ENCODE results near the gene SCAMP2. TPM values are rescaled to one million over a fixed set of nuclear protein-coding genes. Genes with fewer than 3 reads are reported as not detected.
A peak's percentile ranks its signal among the peaks of the same experiment; 100 is the strongest.

Gene SCAMP2
- total and polyA plus RNA-seq, 10 of the 15 experiments (the other 5 are each of a cell fraction or from before 2014, with no cell fraction given), result 10.9 to 158 (median 99.6) TPM

DNA sequence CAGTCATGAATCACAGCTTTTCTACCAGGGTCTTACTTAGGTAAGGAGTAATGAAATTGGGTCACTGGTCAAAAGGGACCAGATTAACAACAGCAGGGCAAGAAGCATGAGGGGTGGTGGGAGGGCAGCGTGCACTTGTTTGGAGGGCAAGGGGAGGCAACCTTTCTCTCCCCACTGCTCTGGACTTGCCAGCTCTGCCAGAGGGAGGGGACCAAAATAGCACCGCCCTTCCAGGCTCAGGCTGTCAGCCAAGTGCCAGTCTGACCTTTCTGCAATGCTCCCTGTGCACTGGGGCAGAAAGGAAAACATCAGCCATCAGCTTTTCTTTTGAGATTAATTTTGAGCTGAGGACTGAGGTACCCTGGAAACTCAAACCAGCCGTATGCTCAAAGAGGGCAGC lies 25.7 kb downstream of the SCAMP2 start (continued):
- no peak for TF ChIP-seq CTCF (IDR thresholded peaks at IDR 0.05 in 2 of 3, conservative IDR thresholded peaks at IDR 0.05 in 1 of 3; ENCODE audit: control insufficient read depth in 2 of 3, extremely low read depth in 1 of 3, insufficient read depth in 1 of 3, low read depth in 3 of 3, low read length in 3 of 3)
- no peak for TF ChIP-seq SMARCA5 (IDR thresholded peaks at IDR 0.05)
- TF ChIP-seq NFYA (IDR thresholded peaks at IDR 0.05; ENCODE audit: borderline replicate concordance, low read depth, low read length), result no peak
- no peak for TF ChIP-seq NFYB (IDR thresholded peaks at IDR 0.05; ENCODE audit: insufficient read depth, low read depth, low read length)

- ATAC-seq (no peak), FAIRE-seq (no peak), DNase-seq (ENCODE audit: low read depth, low spot score) (no peak)
- Histone ChIP-seq H3K9me3 (replicated peaks; ENCODE audit: control insufficient read depth, insufficient read depth, low read length) (no peaks in the 10 kb centered on the region), H3K4me1 (ENCODE audit: control insufficient read depth, insufficient read depth, low read length) (peaks cover 18% of the 10 kb centered on the region), H4K20me1 (ENCODE audit: control insufficient read depth, insufficient read depth) (no peaks in the 10 kb centered on the region), H3K36me3 (ENCODE audit: control insufficient read depth in 2 of 2, insufficient read depth in 2 of 2, low read length in 1 of 2) (peaks cover 18 to 30% of the 10 kb centered on the region in 2 experiments; a peak in 3 of 4 replicates), H3K9ac (ENCODE audit: control insufficient read depth, insufficient read depth, low read length) (no peak overlapping the region), H3K27ac (ENCODE audit: control insufficient read depth, insufficient read depth) (no peak overlapping the region), H3K27me3 (replicated peaks in 1 of 2; ENCODE audit: control insufficient read depth in 2 of 2, insufficient read depth in 2 of 2, low read length in 1 of 2) (no peaks in the 10 kb centered on the region), H2AFZ (ENCODE audit: control insufficient read depth, low read depth, low read length) (no peak overlapping the region), H3K4me3 (no peak overlapping the region), H3K79me2 (ENCODE audit: control insufficient read depth, insufficient read depth, low read length) (peaks cover 3% of the 10 kb centered on the region; the same call in 1 of the 2 replicates), H3K4me2 (ENCODE audit: control insufficient read depth, insufficient read depth) (no peak overlapping the region)
- no TSS peak for BruUV-seq (replicated peaks)
- ChIA-PET POLR2A (no interaction called here), RAD21 (ENCODE audit: unreplicated experiment) (interaction anchor here (1.3 kb wide), 1 partner anchor 56 kb away, joined by 7 read pairs; no protein-coding TSS in a partner anchor), SMC1A (ENCODE audit: uncharacterized antibody, unreplicated experiment) (interaction anchor here (1.5 to 6.1 kb wide), 3 partner anchors 25 to 56 kb away, joined by 4 to 43 read pairs (median 17); no protein-coding TSS in a partner anchor), CTCF (interaction anchor here (1.2 to 6.2 kb wide), 2 partner anchors 10 to 55 kb away, joined by 3 to 59 read pairs; no protein-coding TSS in a partner anchor)
- 24% methylated on average over 4 of the region's 4 CpGs for WGBS (ENCODE audit: insufficient coverage, insufficient replicate concordance, low lambda C conversion rate, missing lambda C conversion rate)
- in situ Hi-C loops (cut with MboI), result no loop called here
- TF ChIP-seq RUNX3 (IDR thresholded peaks at IDR 0.05; ENCODE audit: low read length), result 0 out of 2 replicates have a peak, but pooled peaks have one; percentile 26
- TF ChIP-seq, protein P1, sequence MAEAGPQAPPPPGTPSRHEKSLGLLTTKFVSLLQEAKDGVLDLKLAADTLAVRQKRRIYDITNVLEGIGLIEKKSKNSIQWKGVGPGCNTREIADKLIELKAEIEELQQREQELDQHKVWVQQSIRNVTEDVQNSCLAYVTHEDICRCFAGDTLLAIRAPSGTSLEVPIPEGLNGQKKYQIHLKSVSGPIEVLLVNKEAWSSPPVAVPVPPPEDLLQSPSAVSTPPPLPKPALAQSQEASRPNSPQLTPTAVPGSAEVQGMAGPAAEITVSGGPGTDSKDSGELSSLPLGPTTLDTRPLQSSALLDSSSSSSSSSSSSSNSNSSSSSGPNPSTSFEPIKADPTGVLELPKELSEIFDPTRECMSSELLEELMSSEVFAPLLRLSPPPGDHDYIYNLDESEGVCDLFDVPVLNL (IDR thresholded peaks at IDR 0.05; ENCODE audit: low read depth, low read length), result no peak
- intact Hi-C loops (cut with micrococcal nuclease; ENCODE audit: unreplicated experiment), result no loop called here
Measured at GRCh38 chr15:74845581-74845980, 27.6 kb downstream of the SCAMP2 start.
